Progenitor cell of endocrine pancreas (in vitro differentiated cells): ENCODE data around the gene C1orf94. TPM values are rescaled to one million over a fixed set of nuclear protein-coding genes. Genes with fewer than 3 reads are reported as not detected.

ENCODE experiments used
- DNase-seq: peaks from one replicate; pipeline ENCODE4 v3.0.0; 2021; ENCODE audit warnings: low spot score; ENCODE audit not compliant: unreplicated experiment
- H3K27ac Mint-ChIP-seq: 2 replicates; pipeline ENCODE4 v1.8.0; 2021; ENCODE audit warnings: mild to moderate bottlenecking, moderate library complexity, mixed read lengths
- H3K27me3 Mint-ChIP-seq: 2 replicates; pipeline ENCODE4 v1.8.0; 2021; ENCODE audit warnings: mixed read lengths
- H3K36me3 Mint-ChIP-seq: 2 replicates; pipeline ENCODE4 v1.8.0; 2022; ENCODE audit warnings: mixed read lengths; ENCODE audit not compliant: insufficient read depth
- H3K4me1 Mint-ChIP-seq: 2 replicates; pipeline ENCODE4 v1.8.0; 2021; ENCODE audit warnings: low read depth, mixed read lengths
- H3K4me3 Mint-ChIP-seq: 2 replicates; pipeline ENCODE4 v1.8.0; 2021; ENCODE audit warnings: low read depth, mild to moderate bottlenecking, moderate library complexity, mixed read lengths
- H3K9me3 Mint-ChIP-seq: 2 replicates; pipeline ENCODE4 v1.8.0; 2021; ENCODE audit warnings: low read depth, mixed read lengths
- total RNA-seq: library from RNA; stranded (reverse); gene quantifications from 2 replicates; pipeline ENCODE4 v1.2.1, GENCODE V29; 2021
- TF ChIP-seq, protein P1 (sequence below): fragments of 200-600 bp; sonication (generic); IDR thresholded peaks from one replicate; pipeline ENCODE4 v1.5.0; 2021; ENCODE audit warnings: antibody characterized with exemption, mild to moderate bottlenecking; ENCODE audit not compliant: unreplicated experiment

C1orf94 gene
- total RNA-seq, 1 donor from 2014 or later: not detected

DNA sequence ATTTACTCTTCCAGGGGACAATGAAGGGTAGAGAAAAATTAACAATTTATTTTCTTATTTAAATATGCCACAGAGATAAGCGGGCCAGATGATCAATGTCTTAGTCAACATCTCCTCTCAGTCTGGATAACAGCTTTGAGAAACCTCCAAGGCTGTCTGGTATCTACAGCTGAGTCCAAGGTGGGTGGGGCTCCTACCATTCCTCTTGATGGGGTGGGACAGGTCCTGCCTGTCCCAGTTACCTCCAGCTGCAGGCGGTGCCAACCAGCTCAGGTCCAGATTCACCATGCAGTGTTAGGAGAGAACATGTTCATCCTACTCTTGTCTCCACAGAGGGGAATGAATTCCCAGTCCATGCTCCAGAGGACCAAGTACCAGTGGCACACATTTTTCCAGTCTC lies 32.7 kb upstream of the C1orf94 start:
- no peak for DNase-seq
- H3K4me3 Mint-ChIP-seq: no peak overlapping the region
- peaks cover 28% of the 10 kb centered on the region for H3K27me3 Mint-ChIP-seq
- TF ChIP-seq, protein P1, sequence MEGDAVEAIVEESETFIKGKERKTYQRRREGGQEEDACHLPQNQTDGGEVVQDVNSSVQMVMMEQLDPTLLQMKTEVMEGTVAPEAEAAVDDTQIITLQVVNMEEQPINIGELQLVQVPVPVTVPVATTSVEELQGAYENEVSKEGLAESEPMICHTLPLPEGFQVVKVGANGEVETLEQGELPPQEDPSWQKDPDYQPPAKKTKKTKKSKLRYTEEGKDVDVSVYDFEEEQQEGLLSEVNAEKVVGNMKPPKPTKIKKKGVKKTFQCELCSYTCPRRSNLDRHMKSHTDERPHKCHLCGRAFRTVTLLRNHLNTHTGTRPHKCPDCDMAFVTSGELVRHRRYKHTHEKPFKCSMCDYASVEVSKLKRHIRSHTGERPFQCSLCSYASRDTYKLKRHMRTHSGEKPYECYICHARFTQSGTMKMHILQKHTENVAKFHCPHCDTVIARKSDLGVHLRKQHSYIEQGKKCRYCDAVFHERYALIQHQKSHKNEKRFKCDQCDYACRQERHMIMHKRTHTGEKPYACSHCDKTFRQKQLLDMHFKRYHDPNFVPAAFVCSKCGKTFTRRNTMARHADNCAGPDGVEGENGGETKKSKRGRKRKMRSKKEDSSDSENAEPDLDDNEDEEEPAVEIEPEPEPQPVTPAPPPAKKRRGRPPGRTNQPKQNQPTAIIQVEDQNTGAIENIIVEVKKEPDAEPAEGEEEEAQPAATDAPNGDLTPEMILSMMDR: no peak
- no peaks in the 10 kb centered on the region for H3K9me3 Mint-ChIP-seq
- H3K36me3 Mint-ChIP-seq: no peaks in the 10 kb centered on the region
- H3K27ac Mint-ChIP-seq: no peak overlapping the region
- H3K4me1 Mint-ChIP-seq: peaks cover 2% of the 10 kb centered on the region

DNA sequence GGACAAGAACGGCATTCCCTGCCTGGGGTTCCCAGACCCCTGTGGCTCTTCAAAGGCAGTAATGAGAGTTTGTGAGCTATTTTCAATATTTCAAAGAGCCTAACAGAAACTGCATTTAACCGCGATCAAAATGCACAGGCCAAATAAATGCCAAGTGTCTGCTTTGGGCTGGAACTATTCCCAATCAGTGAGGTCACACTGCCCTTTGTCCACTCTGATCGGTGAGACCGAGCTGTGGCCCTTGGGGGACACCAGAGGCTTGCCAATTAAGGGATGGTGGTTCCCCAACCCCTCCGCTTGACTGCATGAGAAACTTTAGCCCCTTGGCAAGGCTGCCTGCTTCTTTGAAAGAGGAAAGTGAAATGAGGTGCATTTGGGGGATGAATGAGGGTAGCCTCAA lies 31.9 kb upstream of the C1orf94 start:
- H3K4me1 Mint-ChIP-seq: peaks cover 2% of the 10 kb centered on the region
- no peaks in the 10 kb centered on the region for H3K36me3 Mint-ChIP-seq
- no peaks in the 10 kb centered on the region for H3K9me3 Mint-ChIP-seq
- peaks cover 35% of the 10 kb centered on the region for H3K27me3 Mint-ChIP-seq
- no peak for DNase-seq
- H3K4me3 Mint-ChIP-seq: no peak overlapping the region
- TF ChIP-seq, protein P1: no peak
- no peak overlapping the region for H3K27ac Mint-ChIP-seq

DNA sequence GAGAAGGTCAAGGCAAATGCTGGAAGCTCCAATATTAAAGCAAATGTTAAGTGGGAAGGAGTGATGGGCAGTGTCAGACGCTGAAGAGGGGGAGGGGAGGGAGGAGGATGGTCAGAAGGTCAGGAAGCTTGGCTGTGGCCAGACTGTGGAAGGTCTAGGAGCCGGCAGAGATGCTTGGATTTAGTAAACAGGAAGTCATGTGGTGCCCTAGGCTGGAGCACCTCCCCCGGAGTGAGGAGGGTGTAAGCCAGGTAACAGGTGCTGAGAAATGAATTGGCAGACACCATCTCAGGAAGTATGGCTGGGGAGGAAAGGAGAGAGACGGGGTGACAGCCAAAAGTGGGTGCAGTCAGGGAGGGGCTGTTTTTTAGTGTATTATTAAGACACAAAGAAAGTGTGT lies 29.4 kb upstream of the C1orf94 start:
- no peaks in the 10 kb centered on the region for H3K9me3 Mint-ChIP-seq
- no peak overlapping the region for H3K27ac Mint-ChIP-seq
- DNase-seq: no peak
- no peaks in the 10 kb centered on the region for H3K36me3 Mint-ChIP-seq
- TF ChIP-seq, protein P1: no peak
- no peak overlapping the region for H3K4me3 Mint-ChIP-seq
- peaks cover 36% of the 10 kb centered on the region for H3K27me3 Mint-ChIP-seq
- peaks cover 2% of the 10 kb centered on the region for H3K4me1 Mint-ChIP-seq

DNA sequence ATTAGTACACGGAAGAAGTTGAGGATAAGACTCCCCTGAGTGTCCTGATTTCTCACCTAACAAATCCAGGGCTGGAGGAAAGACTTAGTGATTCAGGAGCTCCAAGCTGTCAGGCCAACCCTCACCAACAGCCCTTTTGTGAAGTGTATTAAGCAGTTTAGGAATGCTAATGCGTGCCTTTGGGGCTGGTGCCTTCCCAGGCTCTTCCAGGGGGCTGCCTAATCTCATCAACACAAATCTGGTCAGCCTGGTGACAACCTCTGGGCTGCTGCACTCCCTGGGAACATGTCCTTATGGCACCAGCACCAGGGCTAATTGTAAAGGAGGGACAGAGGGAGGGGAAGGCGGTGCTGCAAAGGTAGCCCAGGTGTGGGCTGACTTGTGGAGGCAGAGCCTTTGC lies 27.2 kb upstream of the C1orf94 start:
- DNase-seq: no peak
- no peaks in the 10 kb centered on the region for H3K36me3 Mint-ChIP-seq
- peak overlapping the region; percentile 4 for H3K27ac Mint-ChIP-seq
- no peak overlapping the region for H3K4me3 Mint-ChIP-seq
- H3K4me1 Mint-ChIP-seq: no peaks in the 10 kb centered on the region
- TF ChIP-seq, protein P1: no peak
- no peaks in the 10 kb centered on the region for H3K9me3 Mint-ChIP-seq
- H3K27me3 Mint-ChIP-seq: peaks cover 44% of the 10 kb centered on the region

DNA sequence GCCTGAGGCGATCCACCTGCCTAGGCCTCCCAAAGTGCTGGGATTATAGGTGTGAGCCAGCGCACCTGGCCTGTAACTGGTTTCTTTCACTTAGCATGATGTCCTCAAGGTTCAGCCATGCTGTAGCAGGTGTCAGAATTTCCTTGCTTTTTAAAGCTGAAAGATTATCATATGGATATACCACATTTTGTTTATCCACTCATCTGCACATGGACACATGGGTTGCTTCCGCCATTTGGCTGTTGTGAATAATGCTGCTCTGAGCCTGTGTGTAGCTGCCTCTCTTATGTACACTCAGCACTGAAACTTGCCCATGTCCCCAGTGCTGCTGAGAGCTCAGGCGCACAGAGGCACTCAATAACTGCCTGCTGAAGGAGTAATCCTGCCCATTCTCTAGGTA lies 23.5 kb upstream of the C1orf94 start:
- TF ChIP-seq, protein P1: no peak
- no peak overlapping the region for H3K27ac Mint-ChIP-seq
- no peaks in the 10 kb centered on the region for H3K36me3 Mint-ChIP-seq
- H3K4me3 Mint-ChIP-seq: no peak overlapping the region
- H3K9me3 Mint-ChIP-seq: no peaks in the 10 kb centered on the region
- peaks cover 41% of the 10 kb centered on the region for H3K27me3 Mint-ChIP-seq
- DNase-seq: no peak
- no peaks in the 10 kb centered on the region for H3K4me1 Mint-ChIP-seq
